Smooth muscle cell (in vitro differentiated cells): ENCODE data around the gene GAS2L2. TPM values are rescaled to one million over a fixed set of nuclear protein-coding genes. Genes with fewer than 3 reads are reported as not detected.

Experiments
- DNase-seq: peaks from one replicate; lab custom pipeline; 2025; ENCODE audit not compliant: unreplicated experiment; lab: John Stamatoyannopoulos, UW
- H2AFZ ChIP-seq: fragments of 200-600 bp; sonication (generic); 2 replicates; pipeline ENCODE4 v1.6.0; 2016; ENCODE audit warnings: antibody characterized with exemption, low read depth, mild to moderate bottlenecking
- H3F3A ChIP-seq: fragments of 200-600 bp; sonication (generic); 2 replicates; pipeline ENCODE4 v1.6.0; 2017; ENCODE audit warnings: antibody characterized with exemption, low read depth
- H3K27ac ChIP-seq: fragments of 200-600 bp; sonication (generic); 2 replicates; pipeline ENCODE4 v1.5.1; 2016; ENCODE audit warnings: low read depth, mild to moderate bottlenecking
- H3K27me3 ChIP-seq: fragments of 200-600 bp; sonication (generic); 2 replicates; pipeline ENCODE4 v1.6.1; 2016; ENCODE audit warnings: low read depth, mild to moderate bottlenecking
- H3K36me3 ChIP-seq: fragments of 200-600 bp; sonication (generic); 2 replicates; pipeline ENCODE4 v1.5.1; 2016; ENCODE audit warnings: low read depth
- H3K4me1 ChIP-seq: fragments of 200-600 bp; sonication (generic); 2 replicates; pipeline ENCODE4 v1.5.1; 2016; ENCODE audit warnings: low read depth
- H3K4me2 ChIP-seq: fragments of 200-600 bp; sonication (generic); 2 replicates; pipeline ENCODE4 v1.6.0; 2016; ENCODE audit warnings: mild to moderate bottlenecking
- H3K4me3 ChIP-seq: fragments of 200-600 bp; sonication (generic); 2 replicates; pipeline ENCODE4 v1.5.1; 2016; ENCODE audit warnings: mild to moderate bottlenecking
- H3K79me2 ChIP-seq: fragments of 200-600 bp; sonication (generic); 2 replicates; pipeline ENCODE4 v1.6.0; 2016; ENCODE audit warnings: low read depth, mild to moderate bottlenecking
- H3K9ac ChIP-seq: fragments of 200-600 bp; sonication (generic); 2 replicates; pipeline ENCODE4 v1.6.0; 2016; ENCODE audit warnings: low read depth
- H3K9me3 ChIP-seq: fragments of 200-600 bp; sonication (generic); replicated peaks from 2 replicates; pipeline ENCODE4 v1.5.1; 2016; ENCODE audit warnings: low read depth
- H4K20me1 ChIP-seq: fragments of 200-600 bp; sonication (generic); 2 replicates; pipeline ENCODE4 v1.6.0; 2016; ENCODE audit warnings: low read depth
- WGBS: methylation state at CpG from one replicate; pipeline ENCODE4 v1.1.7; 2016; ENCODE audit warnings: low lambda C conversion rate; 5-methylcytosine and 5-hydroxymethylcytosine counted together
- polyA plus RNA-seq: library from polyadenylated mRNA; unstranded; fragments of >200 nt; fragmentation: Nextera tagmentation; extraction: Ambion mirVana; gene quantifications from 2 replicates; pipeline ENCODE4 v1.2.1, GENCODE V29; 2016
- total RNA-seq: library from RNA; depleted of rRNA; stranded (reverse); fragments of >200 nt; gene quantifications from 2 replicates; pipeline ENCODE4 v1.2.3, GENCODE V29; 2014
- TF ChIP-seq, protein P1 (sequence below): fragments of 200-600 bp; sonication (generic); IDR thresholded peaks from 2 replicates; pipeline ENCODE4 v1.5.1; 2017; ENCODE audit warnings: borderline replicate concordance, mild to moderate bottlenecking, antibody characterized with exemption; ENCODE audit not compliant: insufficient read depth, poor library complexity, severe bottlenecking

Gene GAS2L2
- total and polyA plus RNA-seq, 2 experiments from 2014 or later: not detected

DNA sequence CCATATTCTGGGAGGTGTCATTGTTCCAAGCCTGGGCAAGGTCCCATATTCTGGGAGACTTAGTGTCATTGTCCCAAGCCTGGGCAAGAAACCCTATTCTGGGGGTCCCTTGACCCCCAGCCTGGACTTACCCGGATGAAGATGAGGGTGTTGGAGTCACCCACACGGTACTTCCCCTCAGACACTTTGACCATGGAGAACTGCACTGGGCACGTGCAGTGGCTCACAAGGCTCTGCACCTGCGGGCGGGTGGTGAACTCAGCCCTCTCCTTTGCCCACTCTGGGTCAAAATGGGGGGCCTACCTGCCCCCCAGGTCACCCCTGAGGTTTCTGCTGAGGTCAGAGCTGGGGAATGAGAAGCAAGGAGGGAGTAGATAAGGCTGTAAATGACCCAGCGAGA, 4.1 kb downstream of the GAS2L2 start:
- Histone ChIP-seq H3K4me2 (no peak overlapping the region), H3K27ac (no peak overlapping the region), H3K9me3 (no peaks in the 10 kb centered on the region), H3K4me1 (no peaks in the 10 kb centered on the region), H4K20me1 (no peaks in the 10 kb centered on the region), H3K79me2 (no peaks in the 10 kb centered on the region), H3K36me3 (no peaks in the 10 kb centered on the region), H3F3A (no peaks in the 10 kb centered on the region), H3K27me3 (peaks cover 16% of the 10 kb centered on the region), H3K9ac (no peak overlapping the region), H3K4me3 (no peak overlapping the region), H2AFZ (no peak overlapping the region)
- DNase-seq: no peak
- WGBS: 94% methylated on average over 6 of the region's 6 CpGs
- TF ChIP-seq, protein P1, sequence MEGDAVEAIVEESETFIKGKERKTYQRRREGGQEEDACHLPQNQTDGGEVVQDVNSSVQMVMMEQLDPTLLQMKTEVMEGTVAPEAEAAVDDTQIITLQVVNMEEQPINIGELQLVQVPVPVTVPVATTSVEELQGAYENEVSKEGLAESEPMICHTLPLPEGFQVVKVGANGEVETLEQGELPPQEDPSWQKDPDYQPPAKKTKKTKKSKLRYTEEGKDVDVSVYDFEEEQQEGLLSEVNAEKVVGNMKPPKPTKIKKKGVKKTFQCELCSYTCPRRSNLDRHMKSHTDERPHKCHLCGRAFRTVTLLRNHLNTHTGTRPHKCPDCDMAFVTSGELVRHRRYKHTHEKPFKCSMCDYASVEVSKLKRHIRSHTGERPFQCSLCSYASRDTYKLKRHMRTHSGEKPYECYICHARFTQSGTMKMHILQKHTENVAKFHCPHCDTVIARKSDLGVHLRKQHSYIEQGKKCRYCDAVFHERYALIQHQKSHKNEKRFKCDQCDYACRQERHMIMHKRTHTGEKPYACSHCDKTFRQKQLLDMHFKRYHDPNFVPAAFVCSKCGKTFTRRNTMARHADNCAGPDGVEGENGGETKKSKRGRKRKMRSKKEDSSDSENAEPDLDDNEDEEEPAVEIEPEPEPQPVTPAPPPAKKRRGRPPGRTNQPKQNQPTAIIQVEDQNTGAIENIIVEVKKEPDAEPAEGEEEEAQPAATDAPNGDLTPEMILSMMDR: no peak

DNA sequence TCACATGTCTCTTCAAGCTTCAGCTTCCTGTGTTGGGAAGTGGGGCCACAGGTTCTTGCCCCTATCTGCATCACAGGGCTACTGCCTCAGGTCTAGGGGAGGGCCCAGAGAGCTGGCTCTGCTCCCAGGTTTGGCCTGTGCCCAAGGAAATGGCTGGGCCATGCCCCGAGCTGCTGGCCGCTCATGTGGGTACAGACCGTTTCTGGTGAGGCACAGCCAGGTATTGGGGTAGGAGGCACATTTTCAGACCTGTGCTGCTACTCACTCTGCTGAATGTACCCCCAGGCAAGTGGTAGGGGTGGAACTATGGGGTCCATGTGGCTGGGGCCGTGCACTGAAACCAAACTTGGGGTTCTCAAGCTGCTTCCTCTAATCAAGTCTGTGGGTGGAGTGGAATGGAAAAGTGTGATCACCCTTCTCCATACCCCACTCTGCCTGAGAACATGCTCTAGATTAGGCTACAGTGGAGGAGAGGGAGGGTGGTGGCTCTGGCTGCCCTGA, 4.6 kb downstream of the GAS2L2 start:
- Histone ChIP-seq H3K27ac (no peak overlapping the region), H3K27me3 (peaks cover 16% of the 10 kb centered on the region), H3K4me3 (no peak overlapping the region), H3F3A (no peaks in the 10 kb centered on the region), H3K4me1 (no peaks in the 10 kb centered on the region), H3K36me3 (no peaks in the 10 kb centered on the region), H4K20me1 (no peaks in the 10 kb centered on the region), H3K79me2 (no peaks in the 10 kb centered on the region), H3K4me2 (no peak overlapping the region), H2AFZ (no peak overlapping the region), H3K9me3 (no peaks in the 10 kb centered on the region), H3K9ac (no peak overlapping the region)
- TF ChIP-seq, protein P1: no peak
- no peak for DNase-seq
- WGBS: 87% methylated on average over 4 of the region's 4 CpGs

DNA sequence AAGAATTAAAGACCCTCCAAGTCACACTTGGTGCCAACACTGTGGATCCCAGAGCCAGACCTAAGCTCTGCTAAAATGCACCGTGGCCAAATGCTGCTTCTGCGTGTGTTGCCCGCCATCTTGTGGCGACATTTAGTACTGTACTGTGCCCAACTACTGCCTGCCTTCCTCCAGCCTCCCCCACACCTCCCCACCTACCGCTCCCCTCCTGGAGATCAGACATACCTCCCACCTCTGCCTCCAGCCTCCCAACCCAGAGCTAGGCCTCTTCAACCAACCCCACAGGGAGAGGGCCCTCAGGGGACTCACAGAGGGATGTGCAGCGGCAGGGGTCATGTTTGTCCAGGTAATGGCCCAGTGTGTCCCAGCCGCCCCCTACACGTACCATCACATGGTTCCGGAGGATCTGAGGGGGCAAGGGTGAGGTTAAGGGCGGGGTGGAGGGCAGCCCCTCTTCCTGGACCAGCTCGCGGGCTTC, 5.5 kb downstream of the GAS2L2 start:
- WGBS: 48% methylated on average over 12 of the region's 12 CpGs
- H3K4me2 ChIP-seq: no peak overlapping the region

More for the DNA sequence above, 5.5 kb downstream of the GAS2L2 start:
- Histone ChIP-seq H2AFZ (no peak overlapping the region), H3K9ac (no peak overlapping the region), H3F3A (no peaks in the 10 kb centered on the region), H3K4me3 (no peak overlapping the region), H3K36me3 (no peaks in the 10 kb centered on the region), H3K79me2 (no peaks in the 10 kb centered on the region), H3K4me1 (no peaks in the 10 kb centered on the region), H3K27me3 (peaks cover 16% of the 10 kb centered on the region), H3K9me3 (no peaks in the 10 kb centered on the region), H3K27ac (no peak overlapping the region), H4K20me1 (no peaks in the 10 kb centered on the region)
- peak; percentile 19 for DNase-seq
- TF ChIP-seq, protein P1: peak; percentile 87
